DND-41 (cell line): ENCODE results near the gene TBC1D5.

Experiments used
- EZH2 ChIP-seq: IDR thresholded peaks from 3 replicates; pipeline ENCODE4 v1.6.1; 2012; ENCODE audit warnings: borderline replicate concordance, low read depth, mild to moderate bottlenecking, moderate library complexity, low read length, inconsistent platforms; ENCODE audit not compliant: severe bottlenecking
- TF ChIP-seq, protein P1 (sequence below): IDR thresholded peaks from 2 replicates; pipeline ENCODE4 v1.5.1; 2012; ENCODE audit warnings: borderline replicate concordance, low read length, moderate library complexity, mild to moderate bottlenecking; ENCODE audit not compliant: poor library complexity, severe bottlenecking; ENCODE audit errors: extremely low read depth

DNA sequence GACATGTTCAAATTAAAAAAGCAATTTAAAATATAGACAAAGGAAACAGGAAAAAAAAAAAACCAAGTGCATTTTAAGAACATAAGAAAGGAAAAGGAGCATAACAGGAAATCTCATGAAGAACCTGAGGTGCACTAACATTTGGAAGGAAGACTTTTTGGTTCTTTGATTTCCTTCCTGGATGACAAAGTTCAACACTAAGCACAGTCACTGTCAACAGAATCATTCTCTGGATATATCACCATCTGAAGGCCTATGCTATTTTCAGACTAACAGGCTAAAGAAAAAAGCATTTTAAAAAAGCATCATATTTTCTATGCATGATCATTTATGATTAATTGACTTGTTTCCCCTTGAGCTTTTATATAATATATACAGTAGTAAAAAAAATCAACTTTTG, 508.0 kb downstream of the TBC1D5 start:
- TF ChIP-seq, protein P1, sequence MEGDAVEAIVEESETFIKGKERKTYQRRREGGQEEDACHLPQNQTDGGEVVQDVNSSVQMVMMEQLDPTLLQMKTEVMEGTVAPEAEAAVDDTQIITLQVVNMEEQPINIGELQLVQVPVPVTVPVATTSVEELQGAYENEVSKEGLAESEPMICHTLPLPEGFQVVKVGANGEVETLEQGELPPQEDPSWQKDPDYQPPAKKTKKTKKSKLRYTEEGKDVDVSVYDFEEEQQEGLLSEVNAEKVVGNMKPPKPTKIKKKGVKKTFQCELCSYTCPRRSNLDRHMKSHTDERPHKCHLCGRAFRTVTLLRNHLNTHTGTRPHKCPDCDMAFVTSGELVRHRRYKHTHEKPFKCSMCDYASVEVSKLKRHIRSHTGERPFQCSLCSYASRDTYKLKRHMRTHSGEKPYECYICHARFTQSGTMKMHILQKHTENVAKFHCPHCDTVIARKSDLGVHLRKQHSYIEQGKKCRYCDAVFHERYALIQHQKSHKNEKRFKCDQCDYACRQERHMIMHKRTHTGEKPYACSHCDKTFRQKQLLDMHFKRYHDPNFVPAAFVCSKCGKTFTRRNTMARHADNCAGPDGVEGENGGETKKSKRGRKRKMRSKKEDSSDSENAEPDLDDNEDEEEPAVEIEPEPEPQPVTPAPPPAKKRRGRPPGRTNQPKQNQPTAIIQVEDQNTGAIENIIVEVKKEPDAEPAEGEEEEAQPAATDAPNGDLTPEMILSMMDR = no peak
- no peak for TF ChIP-seq EZH2
